Cardiac muscle cell (in vitro differentiated cells and primary cell): ENCODE data around the gene NLRP3. TPM values are rescaled to one million over a fixed set of nuclear protein-coding genes. Genes with fewer than 3 reads are reported as not detected.

Experiments used
- DNase-seq, 2 donors: peaks; one replicate each; pipeline versions ENCODE4 v3.0.0 to v3.0.0-alpha.2; 2010 to 2017; ENCODE audit warnings: low read depth in 1 of 2, low spot score in 1 of 2
- H3K27ac ChIP-seq: fragments of 200-600 bp; sonication (generic); 2 replicates; pipeline ENCODE4 v1.5.1; 2016
- H3K27me3 ChIP-seq: fragments of 200-600 bp; sonication (generic); 2 replicates; pipeline ENCODE4 v1.6.0; 2016; ENCODE audit warnings: control low read depth
- H3K36me3 ChIP-seq: fragments of 200-600 bp; sonication (generic); 2 replicates; pipeline ENCODE4 v1.5.1; 2016; ENCODE audit warnings: control low read depth
- H3K4me1 ChIP-seq: fragments of 200-600 bp; sonication (generic); 2 replicates; pipeline ENCODE4 v1.8.1; 2017; ENCODE audit warnings: low read depth, mild to moderate bottlenecking, mixed run types
- H3K4me3 ChIP-seq: fragments of 200-600 bp; sonication (generic); 2 replicates; pipeline ENCODE4 v1.5.1; 2016; ENCODE audit warnings: mild to moderate bottlenecking
- H3K9me3 ChIP-seq: fragments of 200-600 bp; sonication (generic); 2 replicates; pipeline ENCODE4 v1.5.1; 2017; ENCODE audit warnings: low read depth, mild to moderate bottlenecking, control low read depth
- polyA plus RNA-seq: library from polyadenylated mRNA; unstranded; fragments of >200 nt; fragmentation: Nextera tagmentation; extraction: Ambion mirVana; gene quantifications from 2 replicates; pipeline ENCODE4 v1.2.1, GENCODE V29; 2016
- total RNA-seq: library from RNA; depleted of rRNA; stranded (reverse); fragments of >200 nt; gene quantifications from 2 replicates; pipeline ENCODE4 v1.2.3, GENCODE V29; 2016
- TF ChIP-seq, protein P1 (sequence below): IDR thresholded peaks from 2 replicates; pipeline ENCODE4 v1.5.1; 2012; ENCODE audit warnings: low read depth, mild to moderate bottlenecking, low read length

NLRP3 gene
- total and polyA plus RNA-seq, 2 experiments from 2014 or later = 1.5 TPM; not detected in 1

DNA sequence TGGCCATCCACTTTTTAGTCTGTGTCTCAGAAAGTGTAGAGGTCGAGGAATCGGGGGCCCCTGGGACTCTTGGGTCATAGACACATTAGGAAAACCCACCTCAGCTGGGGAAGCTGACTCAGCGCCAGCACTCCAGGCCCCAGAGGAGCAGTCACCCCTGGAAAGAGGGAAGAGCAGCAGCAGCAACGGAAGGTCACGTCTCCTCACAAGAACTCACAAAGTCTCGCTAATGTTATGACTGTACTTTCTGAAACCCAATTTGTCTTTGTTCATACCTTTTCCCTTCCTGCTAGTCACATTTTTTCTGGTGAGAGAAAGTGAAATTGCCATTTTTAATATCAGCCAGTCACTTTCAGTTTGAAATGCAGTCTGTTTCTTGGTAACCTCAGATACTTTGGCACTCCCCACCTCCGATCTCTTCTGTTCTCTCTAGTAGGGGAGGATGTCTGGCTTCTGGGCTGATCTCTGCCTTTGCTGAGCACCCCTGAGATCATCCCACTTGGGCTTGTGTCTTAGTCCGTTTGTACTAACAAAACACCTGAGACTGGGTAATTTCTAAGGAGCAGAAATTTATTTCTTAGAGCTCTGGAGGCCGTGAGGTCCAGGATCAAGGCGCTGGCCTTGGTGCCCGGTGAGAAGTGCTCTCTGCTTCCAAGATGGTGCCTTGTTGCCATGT, 6.0 kb upstream of the NLRP3 start:
- no peaks in the 10 kb centered on the region for H3K4me1 ChIP-seq
- TF ChIP-seq, protein P1, sequence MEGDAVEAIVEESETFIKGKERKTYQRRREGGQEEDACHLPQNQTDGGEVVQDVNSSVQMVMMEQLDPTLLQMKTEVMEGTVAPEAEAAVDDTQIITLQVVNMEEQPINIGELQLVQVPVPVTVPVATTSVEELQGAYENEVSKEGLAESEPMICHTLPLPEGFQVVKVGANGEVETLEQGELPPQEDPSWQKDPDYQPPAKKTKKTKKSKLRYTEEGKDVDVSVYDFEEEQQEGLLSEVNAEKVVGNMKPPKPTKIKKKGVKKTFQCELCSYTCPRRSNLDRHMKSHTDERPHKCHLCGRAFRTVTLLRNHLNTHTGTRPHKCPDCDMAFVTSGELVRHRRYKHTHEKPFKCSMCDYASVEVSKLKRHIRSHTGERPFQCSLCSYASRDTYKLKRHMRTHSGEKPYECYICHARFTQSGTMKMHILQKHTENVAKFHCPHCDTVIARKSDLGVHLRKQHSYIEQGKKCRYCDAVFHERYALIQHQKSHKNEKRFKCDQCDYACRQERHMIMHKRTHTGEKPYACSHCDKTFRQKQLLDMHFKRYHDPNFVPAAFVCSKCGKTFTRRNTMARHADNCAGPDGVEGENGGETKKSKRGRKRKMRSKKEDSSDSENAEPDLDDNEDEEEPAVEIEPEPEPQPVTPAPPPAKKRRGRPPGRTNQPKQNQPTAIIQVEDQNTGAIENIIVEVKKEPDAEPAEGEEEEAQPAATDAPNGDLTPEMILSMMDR = no peak
- no peak overlapping the region for H3K27ac ChIP-seq
- H3K4me3 ChIP-seq = no peak overlapping the region
- no peak for DNase-seq
- H3K36me3 ChIP-seq = no peaks in the 10 kb centered on the region
- H3K9me3 ChIP-seq = no peaks in the 10 kb centered on the region
- H3K27me3 ChIP-seq = no peaks in the 10 kb centered on the region

DNA sequence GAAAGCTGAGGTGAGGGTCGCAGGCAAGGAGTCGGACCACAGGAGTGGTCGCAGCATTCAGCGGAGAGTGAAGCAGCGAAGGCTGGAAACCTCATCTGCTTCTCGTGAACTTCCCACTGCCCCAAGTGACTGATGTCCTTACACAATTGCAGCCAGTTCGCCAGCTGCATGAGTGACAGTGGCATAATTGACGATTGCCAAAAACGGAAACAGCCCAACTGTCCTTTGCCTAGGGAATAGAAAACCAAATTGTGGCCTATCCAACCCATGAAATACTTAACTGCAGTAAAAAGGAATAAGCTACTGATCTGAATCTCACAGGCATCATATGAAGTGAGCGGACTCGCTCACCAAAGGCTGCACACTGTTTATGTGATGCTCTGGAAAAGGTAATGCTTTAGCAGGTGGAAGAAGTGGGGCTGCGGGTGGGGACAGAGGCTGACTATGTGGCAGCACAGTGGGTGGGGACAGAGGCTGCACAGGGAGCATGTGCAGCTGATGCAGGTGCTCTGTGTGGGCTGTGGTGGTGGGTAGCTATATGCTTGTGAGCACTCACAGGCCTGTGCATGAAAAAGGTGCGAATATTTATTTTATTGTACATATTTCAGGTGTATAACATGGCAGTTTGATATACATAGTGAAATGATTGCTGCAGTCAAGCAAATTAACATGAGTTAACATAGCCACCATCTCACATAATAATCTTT, 4.2 kb upstream of the NLRP3 start:
- H3K36me3 ChIP-seq = no peaks in the 10 kb centered on the region
- TF ChIP-seq, protein P1 = no peak
- no peaks in the 10 kb centered on the region for H3K27me3 ChIP-seq
- H3K27ac ChIP-seq = no peak overlapping the region
- H3K4me3 ChIP-seq = no peak overlapping the region
- H3K9me3 ChIP-seq = no peaks in the 10 kb centered on the region
- DNase-seq = no peak
- H3K4me1 ChIP-seq = no peaks in the 10 kb centered on the region

DNA sequence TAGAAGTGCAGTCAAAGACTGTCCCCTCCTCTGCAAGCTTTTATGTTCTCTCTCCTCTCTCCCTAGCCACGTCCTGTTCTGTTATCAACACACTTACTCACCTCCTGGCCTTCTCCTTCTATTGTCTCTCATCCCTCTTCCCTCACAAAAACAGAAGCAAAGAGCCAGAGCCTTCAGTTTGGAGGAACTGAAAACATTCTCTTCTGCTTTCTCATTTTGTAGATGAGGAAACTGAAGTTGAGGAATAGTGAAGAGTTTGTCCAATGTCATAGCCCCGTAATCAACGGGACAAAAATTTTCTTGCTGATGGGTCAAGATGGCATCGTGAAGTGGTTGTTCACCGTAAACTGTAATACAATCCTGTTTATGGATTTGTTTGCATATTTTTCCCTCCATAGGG, 1.9 kb downstream of the NLRP3 start:
- H3K27me3 ChIP-seq = no peaks in the 10 kb centered on the region
- DNase-seq = no peak
- no peaks in the 10 kb centered on the region for H3K4me1 ChIP-seq
- H3K27ac ChIP-seq = no peak overlapping the region
- H3K4me3 ChIP-seq = no peak overlapping the region
- no peaks in the 10 kb centered on the region for H3K36me3 ChIP-seq
- H3K9me3 ChIP-seq = no peaks in the 10 kb centered on the region
- TF ChIP-seq, protein P1 = no peak

DNA sequence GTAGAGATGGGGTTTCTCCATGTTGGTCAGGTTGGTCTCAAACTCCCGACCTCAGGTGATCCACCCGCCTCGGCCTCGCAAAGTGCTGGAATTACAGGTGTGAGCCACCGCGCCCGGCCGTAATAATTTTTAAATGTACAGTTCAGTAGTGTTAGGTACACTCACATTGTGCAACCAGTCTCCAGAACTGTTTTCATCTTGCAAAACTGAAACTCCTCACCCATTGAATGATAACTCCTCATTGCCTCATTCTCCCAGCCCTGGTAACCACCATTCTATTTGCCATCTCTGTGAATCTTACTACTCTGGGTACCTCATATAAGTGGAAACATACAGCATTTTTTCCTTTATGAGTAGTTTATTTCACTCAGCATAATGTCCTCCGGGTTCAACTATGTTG, 3.4 kb downstream of the NLRP3 start:
- no peak for DNase-seq
- TF ChIP-seq, protein P1 = no peak
- H3K4me3 ChIP-seq = no peak overlapping the region
- no peaks in the 10 kb centered on the region for H3K4me1 ChIP-seq
- no peak overlapping the region for H3K27ac ChIP-seq
- H3K9me3 ChIP-seq = no peaks in the 10 kb centered on the region
- H3K36me3 ChIP-seq = no peaks in the 10 kb centered on the region
- H3K27me3 ChIP-seq = no peaks in the 10 kb centered on the region

DNA sequence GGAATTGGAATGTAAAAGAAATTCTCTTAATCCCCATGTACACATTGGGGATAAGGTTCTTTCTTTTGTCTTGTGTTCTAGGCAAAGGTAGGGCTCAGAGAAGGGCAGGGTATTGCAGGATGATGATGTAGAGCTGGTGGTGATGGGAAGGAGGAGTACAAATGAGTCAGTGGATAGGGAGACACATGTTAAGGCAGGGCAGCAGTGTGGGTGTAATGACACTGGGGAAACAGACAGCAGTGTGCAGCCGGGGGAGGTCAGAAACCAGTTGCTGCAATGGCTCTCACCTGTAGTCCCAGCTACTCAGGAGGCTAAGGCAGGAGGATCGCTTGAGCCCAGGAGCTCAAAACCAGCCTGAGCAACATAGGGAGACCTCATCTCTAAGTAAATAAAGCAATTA, 5.1 kb downstream of the NLRP3 start:
- TF ChIP-seq, protein P1 = no peak
- Histone ChIP-seq H3K36me3 (no peaks in the 10 kb centered on the region), H3K4me1 (no peaks in the 10 kb centered on the region), H3K27ac (no peak overlapping the region), H3K4me3 (no peak overlapping the region), H3K27me3 (no peaks in the 10 kb centered on the region), H3K9me3 (no peaks in the 10 kb centered on the region)
- no peak for DNase-seq
